Liver (tissue), 9 donors: ENCODE data around the gene ANXA3. TPM values are rescaled to one million over a fixed set of nuclear protein-coding genes. Genes with fewer than 3 reads are reported as not detected.

ENCODE experiments used
- DNase-seq: peaks from one replicate; pipeline ENCODE4 v3.0.0-alpha.2; 2017; ENCODE audit warnings: low spot score
- H3K27ac ChIP-seq, 2 donors: one replicate each; pipeline ENCODE4 v1.7.0; 2013; ENCODE audit warnings: inconsistent platforms in 2 of 2, low read length in 2 of 2, control low read depth in 1 of 2, low read depth in 1 of 2, mild to moderate bottlenecking in 1 of 2
- H3K27me3 ChIP-seq, 4 donors: one replicate each; pipeline versions ENCODE4 v1.6.1 to v1.7.0; 2013; ENCODE audit warnings: low read length in 3 of 4, inconsistent platforms in 1 of 4, mild to moderate bottlenecking in 1 of 4, moderate library complexity in 1 of 4; ENCODE audit not compliant: control insufficient read depth in 4 of 4, insufficient read depth in 4 of 4
- H3K36me3 ChIP-seq, 4 donors: one replicate each; pipeline versions ENCODE4 v1.6.1 to v1.7.0; 2013; ENCODE audit warnings: low read length in 3 of 4, mild to moderate bottlenecking in 3 of 4, low read depth in 1 of 4, moderate library complexity in 1 of 4; ENCODE audit not compliant: control insufficient read depth in 4 of 4, insufficient read depth in 3 of 4
- H3K4me1 ChIP-seq, 4 donors: one replicate each; pipeline versions ENCODE4 v1.6.1 to v1.7.0; 2013; ENCODE audit warnings: low read length in 3 of 4, mild to moderate bottlenecking in 3 of 4, moderate library complexity in 1 of 4; ENCODE audit not compliant: control insufficient read depth in 4 of 4, insufficient read depth in 4 of 4
- H3K4me3 ChIP-seq, 3 donors: one replicate each; pipeline versions ENCODE4 v1.6.1 to v1.7.0; 2013; ENCODE audit warnings: low read length in 3 of 3, control low read depth in 1 of 3, low read depth in 1 of 3, mild to moderate bottlenecking in 1 of 3
- H3K9ac ChIP-seq, 2 donors: one replicate each; pipeline ENCODE4 v1.7.0; 2013; ENCODE audit warnings: low read length in 2 of 2, mild to moderate bottlenecking in 2 of 2, moderate library complexity in 2 of 2, control low read depth in 1 of 2, low read depth in 1 of 2
- H3K9me3 ChIP-seq, 4 donors: one replicate each; pipeline versions ENCODE4 v1.6.1 to v1.7.0; 2013; ENCODE audit warnings: low read length in 3 of 4; ENCODE audit not compliant: control insufficient read depth in 4 of 4
- CTCF ChIP-seq: fragments of 150-350 bp; IDR thresholded peaks from 2 replicates; pipeline ENCODE4 v1.5.1; 2017; ENCODE audit warnings: improper control_type of control experiment, low read depth, low read length; ENCODE audit not compliant: missing input control
- EGR1 ChIP-seq, 2 donors: IDR thresholded peaks; 2 replicates each; pipeline ENCODE4 v1.6.1; 2016 to 2018; ENCODE audit warnings: antibody characterized with exemption in 2 of 2, low read depth in 2 of 2
- HNF4A ChIP-seq, 2 donors: conservative IDR thresholded peaks; 2 replicates each; pipeline ENCODE4 v1.6.1; 2016; ENCODE audit warnings: antibody characterized with exemption in 2 of 2, mild to moderate bottlenecking in 2 of 2
- HNF4G ChIP-seq: IDR thresholded peaks from 2 replicates; pipeline ENCODE4 v1.6.1; 2016; ENCODE audit warnings: antibody characterized with exemption
- JUND ChIP-seq, 2 donors: IDR thresholded peaks; 2 replicates each; pipeline ENCODE4 v1.6.1; 2016; ENCODE audit warnings: antibody characterized with exemption in 2 of 2
- MAX ChIP-seq: IDR thresholded peaks from 2 replicates; pipeline ENCODE4 v1.6.1; 2016; ENCODE audit warnings: antibody characterized with exemption
- NR2F2 ChIP-seq: IDR thresholded peaks from 2 replicates; pipeline ENCODE4 v1.6.1; 2016; ENCODE audit warnings: antibody characterized with exemption
- RAD21 ChIP-seq, 2 donors: IDR thresholded peaks; 2 replicates each; pipeline ENCODE4 v1.6.1; 2016; ENCODE audit warnings: antibody characterized with exemption in 2 of 2, mild to moderate bottlenecking in 2 of 2
- RXRA ChIP-seq, 2 donors: IDR thresholded peaks; 2 replicates each; pipeline ENCODE4 v1.6.1; 2017 to 2018; ENCODE audit warnings: antibody characterized with exemption in 2 of 2, mild to moderate bottlenecking in 1 of 2
- SP1 ChIP-seq: IDR thresholded peaks from 2 replicates; pipeline ENCODE4 v1.6.1; 2018; ENCODE audit warnings: antibody characterized with exemption, mild to moderate bottlenecking
- TAF1 ChIP-seq: conservative IDR thresholded peaks from 2 replicates; pipeline ENCODE4 v1.6.1; 2016; ENCODE audit warnings: antibody characterized with exemption, mild to moderate bottlenecking
- YY1 ChIP-seq: IDR thresholded peaks from 2 replicates; pipeline ENCODE4 v1.6.1; 2016; ENCODE audit warnings: antibody characterized with exemption, mild to moderate bottlenecking
- ZBTB33 ChIP-seq: IDR thresholded peaks from 2 replicates; pipeline ENCODE4 v1.6.1; 2016; ENCODE audit warnings: antibody characterized with exemption
- WGBS: extraction: QIAGEN DNeasy Blood & Tissue Kit; methylation state at CpG from one replicate; pipeline ENCODE4 v1.1.7; 2013; 5-methylcytosine and 5-hydroxymethylcytosine counted together
- polyA plus RNA-seq, 2 donors: library from polyadenylated mRNA; stranded (reverse) in 1 of 2; unstranded in 1 of 2; fragments of 200-250 nt in 1 of 2; fragments of >200 nt in 1 of 2; fragmentation: Nextera tagmentation in 1 of 2; extraction: Ambion mirVana in 1 of 2; gene quantifications; one replicate each; pipeline versions ENCODE4 v1.2.1 to v1.2.3, GENCODE V29; 2013 to 2015
- total RNA-seq, 2 donors: library from RNA; depleted of rRNA; stranded (reverse); fragments of >200 nt; gene quantifications; one replicate each; pipeline ENCODE4 v1.2.3, GENCODE V29; 2014
- donor health status: healthy.
- donor health status: healthy.
- donor health status: healthy.
- donor health status: healthy.
- donor health status: healthy.

Gene ANXA3
- total and polyA plus RNA-seq, 4 donors, result 1.7 to 16.4 (median 3.4) TPM

GRCh38 chr4:78512357-78512920 is 39.1 kb upstream of the ANXA3 start:
- Histone ChIP-seq H3K36me3 (no peaks in the 10 kb centered on the region), H3K27ac (no peak overlapping the region), H3K4me1 (no peaks in the 10 kb centered on the region), H3K9ac (no peak overlapping the region), H3K4me3 (no peak overlapping the region), H3K9me3 (no peaks in the 10 kb centered on the region), H3K27me3 (peaks cover 0 to 1% (median 0%) of the 10 kb centered on the region in 4 donors)
- no peak for TF ChIP-seq EGR1 (IDR thresholded peaks at IDR 0.05; ENCODE audit: low read depth in 2 of 2)
- no peak for TF ChIP-seq TAF1
- TF ChIP-seq YY1, result no peak
- DNase-seq, result no peak
- 63% methylated on average over 3 of the region's 3 CpGs for WGBS

- Histone ChIP-seq H3K36me3 (no peaks in the 10 kb centered on the region), H3K4me1 (no peaks in the 10 kb centered on the region), H3K4me3 (no peak overlapping the region), H3K27ac (no peak overlapping the region), H3K27me3 (no peaks in the 10 kb centered on the region), H3K9ac (no peak overlapping the region), H3K9me3 (no peaks in the 10 kb centered on the region)
- 38% methylated on average over 3 of the region's 3 CpGs for WGBS
- DNase-seq, result no peak
- TF ChIP-seq SP1 (no peak), HNF4A (conservative IDR thresholded peaks at IDR 0.05) (peak; percentile 47 to 65)
Observed at GRCh38 chr4:78513411-78513975, 38.1 kb upstream of the ANXA3 start.

GRCh38 chr4:78517050-78517652 is 34.4 kb upstream of the ANXA3 start:
- H3K27ac ChIP-seq, result no peak overlapping the region
- H3K4me3 ChIP-seq, result no peak overlapping the region
- H3K9ac ChIP-seq, result no peak overlapping the region
- no peaks in the 10 kb centered on the region for H3K27me3 ChIP-seq
- WGBS, result 11% methylated on average over 3 of the region's 3 CpGs
- no peaks in the 10 kb centered on the region for H3K9me3 ChIP-seq
- no peak for DNase-seq
- no peaks in the 10 kb centered on the region for H3K4me1 ChIP-seq
- H3K36me3 ChIP-seq, result no peaks in the 10 kb centered on the region
- TF ChIP-seq ZBTB33, result no peak
- no peak for TF ChIP-seq RXRA (IDR thresholded peaks at IDR 0.05)
- TF ChIP-seq RAD21 (IDR thresholded peaks at IDR 0.05), result peak; percentile 82 to 83
- no peak for TF ChIP-seq JUND (IDR thresholded peaks at IDR 0.05)
- no peak for TF ChIP-seq HNF4G
- no peak for TF ChIP-seq HNF4A (conservative IDR thresholded peaks at IDR 0.05)
- TF ChIP-seq YY1, result no peak
- no peak for TF ChIP-seq MAX
- TF ChIP-seq TAF1, result no peak
- no peak for TF ChIP-seq EGR1 (IDR thresholded peaks at IDR 0.05; ENCODE audit: low read depth in 2 of 2)
- peak; percentile 51 for TF ChIP-seq CTCF
- no peak for TF ChIP-seq NR2F2
